Activated CD4-positive, alpha-beta T cell treated with anti-CD3 and anti-CD28 coated beads, Interleukin-2, amount 50 U/mL, for 4 hours (primary cell): ENCODE data around the gene RIPK4.

ENCODE experiments used
- DNase-seq, 2 experiments: peaks; one replicate each; pipeline ENCODE4 v3.0.0-alpha.2; 2020

RIPK4 gene

DNA sequence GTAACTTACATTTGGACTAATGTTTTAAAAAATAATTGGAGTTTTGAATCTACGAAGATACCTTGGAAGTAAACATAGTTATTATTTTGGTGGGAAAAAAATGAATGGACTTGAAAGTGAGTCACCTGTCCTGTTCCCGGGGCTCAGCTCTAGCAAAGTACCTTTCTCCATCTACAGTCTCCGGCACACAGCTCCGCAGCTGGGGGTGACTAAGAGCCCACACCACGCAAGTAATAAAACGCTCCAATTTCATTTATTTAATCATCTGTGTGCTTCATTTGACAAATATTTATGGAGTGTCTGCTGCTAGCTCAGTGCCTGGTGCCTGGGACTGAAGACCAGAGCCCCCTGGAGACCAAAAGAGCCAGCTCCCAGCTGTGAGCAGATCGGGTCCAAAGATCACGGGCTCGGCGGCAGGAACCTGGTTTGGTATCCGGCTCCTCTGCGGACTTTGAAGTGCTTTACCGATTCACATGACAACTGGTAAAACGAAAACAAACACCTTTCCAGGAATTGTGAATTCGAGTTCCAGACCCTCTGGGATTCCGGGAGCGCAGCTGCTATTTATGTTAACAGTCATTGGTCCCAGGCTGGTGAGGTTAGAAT, 1.7 kb upstream of the RIPK4 start:
- DNase-seq, result no peak

DNA sequence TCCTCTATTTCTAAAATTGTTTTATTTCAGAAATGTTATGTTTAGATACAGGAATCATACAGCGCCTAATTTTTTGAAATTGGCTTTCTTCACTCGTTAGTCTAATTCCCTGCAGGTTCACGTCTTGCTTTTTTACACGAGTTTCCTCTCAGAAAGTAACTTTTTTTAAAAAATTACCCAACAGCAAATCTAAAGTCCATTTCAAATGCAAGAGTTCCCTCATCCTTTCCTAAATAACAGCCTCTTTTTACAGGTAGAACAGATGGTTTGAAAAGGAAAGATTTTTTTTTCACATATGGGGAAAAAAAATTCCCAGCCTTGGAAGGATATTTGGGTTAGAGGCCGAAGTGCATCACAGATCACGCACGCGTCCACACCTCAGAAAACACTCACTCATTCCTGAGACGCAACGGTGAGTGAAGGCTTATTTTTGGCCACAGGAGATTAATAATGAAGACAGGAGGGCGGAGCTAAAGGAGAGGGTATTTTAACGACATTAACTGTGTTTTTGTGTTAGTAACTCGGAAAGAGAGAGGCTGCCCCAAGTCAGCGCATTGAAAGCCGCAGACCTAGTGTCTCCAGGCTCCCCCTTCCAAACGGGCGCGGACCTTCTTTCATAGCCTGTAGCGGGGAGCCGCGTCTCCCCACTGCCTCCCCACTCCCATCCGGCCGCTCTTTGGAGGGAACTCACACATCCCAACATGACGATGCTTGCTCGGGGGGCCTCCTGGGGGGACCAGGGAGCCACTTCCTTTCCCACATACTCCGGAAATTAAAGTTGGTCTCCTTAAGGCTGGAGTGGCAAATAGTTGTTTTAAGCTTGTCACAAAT, 969 bp upstream of the RIPK4 start:
- peak in 1 of 2 experiments; percentile 7 for DNase-seq

DNA sequence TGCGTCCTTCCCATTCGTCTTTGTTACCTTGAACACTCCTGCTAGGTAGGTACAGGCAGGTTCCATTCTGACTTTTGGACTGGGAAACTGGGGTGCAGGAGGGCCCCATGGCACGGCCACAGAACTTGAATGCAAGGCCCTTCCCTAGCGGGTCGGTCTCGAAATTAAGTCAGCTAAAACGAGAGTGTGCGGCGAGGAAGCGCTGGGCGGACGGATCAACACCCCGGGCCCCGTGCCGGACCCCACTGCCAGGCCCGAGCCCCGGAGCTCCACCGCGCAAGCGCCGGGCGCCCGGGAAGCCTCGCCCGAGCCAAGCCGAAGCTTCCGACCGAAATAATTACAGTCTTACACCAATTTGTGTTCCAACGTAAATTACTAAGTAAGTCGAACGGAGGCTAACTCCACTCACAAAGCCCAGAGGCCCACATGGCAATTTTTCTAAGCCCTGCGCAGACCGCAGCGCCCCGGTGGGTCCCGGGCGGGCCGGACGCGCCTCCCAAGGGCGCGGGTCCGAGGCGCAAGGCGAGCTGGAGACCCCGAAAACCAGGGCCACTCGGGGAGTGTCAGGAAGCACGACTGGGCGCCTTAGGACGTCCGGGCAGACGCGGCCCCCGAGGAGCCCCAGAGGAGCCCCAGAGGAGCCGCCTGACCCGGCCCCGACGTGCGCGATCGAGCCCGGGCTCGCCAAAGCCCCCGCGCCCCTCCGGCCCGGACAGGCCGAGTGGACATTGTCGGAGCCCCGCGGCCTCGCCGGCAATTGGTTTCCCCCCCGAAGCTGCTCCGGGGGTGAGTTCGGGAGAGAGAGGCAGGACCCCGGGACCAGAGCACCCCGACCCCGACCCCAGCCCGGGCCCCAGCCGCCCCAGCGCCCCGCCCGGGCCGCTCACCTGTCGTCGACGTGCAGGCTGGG, 624 bp downstream of the RIPK4 start:
- DNase-seq, result no peak

DNA sequence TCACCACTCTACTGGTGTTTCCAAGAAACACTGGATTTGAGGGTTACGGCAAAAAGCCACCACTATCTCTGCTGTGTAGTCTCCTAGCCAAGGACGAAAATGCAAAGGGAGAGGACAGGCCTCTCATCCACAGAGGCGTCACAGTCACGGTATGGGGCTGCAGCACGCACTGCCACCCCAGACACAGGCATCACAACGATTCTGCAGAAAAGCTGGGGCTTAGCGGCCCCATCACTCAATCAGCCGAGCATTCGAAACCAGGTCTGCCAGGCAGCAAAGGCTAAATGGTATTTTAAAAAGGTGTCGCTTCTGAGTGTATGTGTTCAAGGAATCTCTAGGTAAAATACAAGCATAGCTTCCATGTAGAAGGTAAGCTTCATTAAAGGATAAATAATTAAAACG, 1.4 kb downstream of the RIPK4 start:
- DNase-seq, result no peak

DNA sequence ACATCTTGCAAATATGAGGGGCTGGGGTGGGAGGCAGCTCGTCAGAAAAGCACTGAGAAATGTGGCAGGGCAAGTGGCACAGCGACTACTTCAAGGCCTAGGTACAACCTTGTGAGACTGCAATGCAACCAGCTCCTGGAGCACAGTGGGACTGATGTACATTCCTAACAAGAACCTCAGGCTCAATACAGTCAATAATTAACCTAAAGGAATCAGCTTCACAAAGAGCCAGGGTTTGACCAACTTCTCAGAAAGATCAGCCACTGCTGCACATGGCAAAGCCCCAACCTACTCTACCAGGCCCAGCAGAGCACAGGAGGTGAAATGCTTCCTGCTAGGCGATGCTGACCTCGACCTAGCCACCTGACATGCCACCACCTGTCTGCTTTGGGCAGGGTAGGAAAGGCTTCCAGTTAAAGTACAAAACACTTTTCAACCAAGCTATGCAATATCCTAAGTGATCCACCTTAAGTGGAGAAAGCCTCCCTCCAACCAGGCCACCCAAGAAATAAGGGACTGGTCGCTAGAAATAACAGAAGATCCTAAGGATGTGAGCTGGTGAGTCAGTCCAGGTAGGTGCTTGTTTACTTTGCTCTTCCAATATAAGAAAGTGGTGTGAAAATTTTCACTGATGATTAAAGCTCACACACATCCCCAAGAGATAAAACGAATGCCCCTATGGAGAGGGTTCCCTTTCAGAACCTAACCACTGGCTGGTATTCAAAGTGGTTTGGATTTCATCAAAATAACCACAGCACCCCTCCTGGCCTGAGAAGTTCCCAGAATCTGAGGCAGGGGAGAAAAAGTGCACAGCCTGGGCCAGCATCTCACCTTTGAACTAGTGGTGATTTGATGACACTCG, 2.1 kb downstream of the RIPK4 start:
- no peak for DNase-seq

DNA sequence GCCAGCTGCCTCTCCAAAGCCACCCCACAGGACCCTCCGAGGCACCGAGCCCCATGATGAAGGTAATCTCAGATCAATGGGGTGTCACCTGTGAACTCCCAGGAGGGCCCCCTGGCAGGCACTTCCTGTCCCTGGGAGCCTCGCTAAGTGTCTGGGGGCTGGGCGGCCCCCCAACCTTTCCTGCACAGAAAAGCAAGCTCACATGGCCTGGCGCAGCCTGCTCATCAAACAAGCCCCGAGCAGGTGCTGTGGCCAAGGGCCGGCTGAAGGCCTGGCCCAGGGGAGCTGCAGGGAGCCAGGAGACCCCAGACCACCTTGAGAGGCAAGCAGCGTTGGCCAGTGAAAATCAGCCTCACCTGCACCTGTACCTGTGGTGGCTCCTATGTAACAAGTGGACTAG, 2.9 kb downstream of the RIPK4 start:
- no peak for DNase-seq

DNA sequence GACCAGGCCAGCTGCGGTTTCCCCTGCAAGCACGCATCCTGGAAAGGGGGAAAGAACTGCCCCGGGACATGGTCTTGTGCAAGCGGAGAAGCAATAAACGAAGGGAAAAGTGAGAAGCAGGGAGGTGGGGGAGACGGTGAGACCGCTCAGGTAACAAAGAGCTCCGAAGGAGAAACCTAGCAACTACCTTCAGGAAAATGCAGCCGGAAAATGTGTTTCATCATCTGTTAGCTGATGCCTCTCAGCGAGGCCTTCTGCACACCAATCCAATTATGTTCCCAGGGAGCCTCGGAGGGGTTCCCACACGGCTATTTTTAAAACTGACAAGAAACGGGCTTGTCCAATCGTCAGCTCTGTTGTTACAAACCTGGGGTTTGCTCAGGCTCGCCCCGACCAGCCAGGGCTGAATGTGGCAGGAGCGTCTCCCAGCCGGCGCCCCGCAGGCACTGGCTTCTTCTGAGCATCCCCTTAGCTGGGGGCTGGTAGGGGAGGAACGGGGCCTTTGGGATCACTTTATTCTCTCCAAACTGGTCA, 3.4 kb downstream of the RIPK4 start:
- DNase-seq, result no peak

DNA sequence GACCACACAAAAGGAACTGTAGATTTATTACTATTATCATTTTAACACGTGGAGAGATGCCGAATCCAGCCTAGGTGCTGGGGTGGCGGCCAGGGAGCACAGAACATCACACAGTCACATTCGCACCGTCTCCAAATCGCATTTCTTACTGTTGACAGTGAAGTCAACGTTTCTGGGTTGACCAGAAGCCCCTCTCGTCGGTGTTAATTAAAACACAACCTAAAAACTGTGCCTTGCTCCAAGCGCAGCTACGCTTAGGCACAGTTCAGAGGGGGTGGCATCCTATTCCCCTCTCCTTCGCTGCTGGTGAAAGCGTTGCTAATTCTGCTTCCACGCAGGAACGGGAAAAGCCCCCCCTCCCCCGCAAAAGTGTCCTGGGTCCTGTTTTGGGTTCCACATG, 4.1 kb downstream of the RIPK4 start:
- DNase-seq, result no peak

DNA sequence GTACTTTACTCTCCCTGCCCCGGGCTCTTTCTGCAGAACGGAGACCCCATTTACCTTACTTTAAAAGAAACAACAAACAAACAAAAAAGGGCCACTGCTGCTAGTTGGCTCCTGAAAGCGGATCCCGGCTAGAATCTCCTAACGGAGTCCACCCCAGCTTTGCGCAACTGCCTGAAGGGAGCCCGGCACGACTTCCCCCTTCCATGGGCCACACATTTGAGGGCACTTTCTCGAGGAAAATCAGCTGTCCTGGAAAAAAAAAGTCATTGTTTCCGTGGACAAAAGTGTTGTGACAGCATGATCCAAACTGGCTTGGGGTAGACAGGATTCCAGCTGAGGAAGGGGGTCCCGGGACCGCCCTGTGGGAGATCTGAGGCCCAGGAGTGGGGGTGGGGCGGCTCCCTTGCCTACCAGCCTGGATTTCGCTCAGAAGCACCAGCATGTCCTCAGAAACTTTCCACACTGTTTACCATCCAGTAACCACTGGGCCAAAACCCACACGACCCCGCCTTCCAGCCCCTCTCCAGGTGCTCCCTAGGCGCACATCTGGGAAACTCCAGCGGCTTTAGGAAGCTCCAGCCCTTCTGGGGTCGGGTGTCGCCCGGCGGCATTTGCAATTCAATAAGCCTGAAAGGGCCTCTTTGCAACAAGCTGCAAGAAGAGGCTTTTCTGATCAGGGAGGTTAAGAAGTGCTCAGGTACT, 4.8 kb downstream of the RIPK4 start:
- no peak for DNase-seq

DNA sequence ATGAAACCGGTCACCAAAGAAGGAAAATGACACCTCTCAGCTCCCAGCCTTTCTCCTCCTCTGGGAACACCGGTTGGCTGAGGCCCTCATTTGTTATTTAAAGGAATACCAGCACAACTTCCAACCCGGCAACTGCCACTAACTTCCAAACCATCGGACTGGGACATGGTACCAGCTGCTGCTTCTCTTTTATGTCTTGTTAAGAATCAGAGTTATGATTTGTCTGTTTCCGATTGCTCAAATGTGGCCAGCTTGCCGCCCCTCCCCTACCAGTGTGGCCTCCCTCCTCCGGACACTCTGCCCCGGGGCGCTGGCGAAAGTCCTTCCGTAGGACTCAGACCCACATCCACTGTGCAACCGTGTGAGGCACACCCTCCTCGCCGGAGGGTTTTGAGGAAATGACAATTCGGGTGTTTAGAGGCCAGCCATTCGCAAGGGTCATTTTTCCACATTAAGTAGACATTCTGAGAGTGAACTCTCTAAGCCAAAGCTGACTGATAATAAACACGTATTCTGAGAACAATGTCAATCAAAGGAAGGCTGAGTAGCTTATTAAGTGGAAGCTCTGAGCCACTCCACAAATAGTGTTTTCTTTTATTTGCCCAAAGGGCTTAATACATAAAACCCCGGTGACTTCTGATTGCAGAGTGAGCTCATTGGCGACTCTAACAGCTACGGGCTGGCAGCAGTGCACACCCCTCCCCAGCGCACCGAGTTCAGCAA, 5.5 kb downstream of the RIPK4 start:
- no peak for DNase-seq

DNA sequence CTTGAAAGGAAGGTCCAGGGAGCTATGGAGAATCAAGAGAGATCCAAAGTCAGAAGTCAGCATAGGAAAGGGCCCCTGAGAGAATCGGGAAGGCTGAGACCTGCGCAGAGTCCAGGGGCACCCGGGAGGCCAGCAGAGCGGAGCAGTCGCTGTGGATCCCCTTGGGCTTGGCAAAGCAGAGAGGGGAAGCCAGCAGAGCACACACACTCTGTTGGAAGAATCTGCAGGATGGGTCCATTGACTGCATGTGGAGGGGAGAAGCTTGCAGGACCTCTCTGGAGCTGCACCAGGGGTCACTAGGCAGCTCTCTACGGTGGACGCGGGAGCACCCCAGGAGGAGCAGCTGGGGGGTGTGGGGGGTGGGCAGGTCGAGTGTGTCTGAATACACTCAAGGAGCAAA, 6.4 kb downstream of the RIPK4 start:
- DNase-seq, result no peak

DNA sequence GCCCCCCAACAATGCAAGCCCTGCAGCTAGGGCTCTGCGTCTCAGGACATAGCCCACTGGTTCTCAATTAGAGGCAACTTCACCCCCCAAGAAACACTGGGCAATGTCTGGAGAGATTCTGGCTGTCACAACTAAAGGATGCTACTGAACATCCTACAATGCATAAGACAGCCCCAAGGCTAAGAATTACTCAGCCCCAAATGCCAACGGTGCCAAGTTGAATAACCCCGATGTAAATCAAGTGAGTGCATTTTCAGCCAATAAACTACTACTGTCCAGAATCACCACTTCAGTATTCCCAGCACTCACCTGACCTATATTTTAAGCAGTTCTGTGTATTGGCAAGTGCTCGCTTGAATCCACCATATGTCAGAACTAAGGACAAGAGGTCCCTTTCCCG, 6.9 kb downstream of the RIPK4 start:
- no peak for DNase-seq

DNA sequence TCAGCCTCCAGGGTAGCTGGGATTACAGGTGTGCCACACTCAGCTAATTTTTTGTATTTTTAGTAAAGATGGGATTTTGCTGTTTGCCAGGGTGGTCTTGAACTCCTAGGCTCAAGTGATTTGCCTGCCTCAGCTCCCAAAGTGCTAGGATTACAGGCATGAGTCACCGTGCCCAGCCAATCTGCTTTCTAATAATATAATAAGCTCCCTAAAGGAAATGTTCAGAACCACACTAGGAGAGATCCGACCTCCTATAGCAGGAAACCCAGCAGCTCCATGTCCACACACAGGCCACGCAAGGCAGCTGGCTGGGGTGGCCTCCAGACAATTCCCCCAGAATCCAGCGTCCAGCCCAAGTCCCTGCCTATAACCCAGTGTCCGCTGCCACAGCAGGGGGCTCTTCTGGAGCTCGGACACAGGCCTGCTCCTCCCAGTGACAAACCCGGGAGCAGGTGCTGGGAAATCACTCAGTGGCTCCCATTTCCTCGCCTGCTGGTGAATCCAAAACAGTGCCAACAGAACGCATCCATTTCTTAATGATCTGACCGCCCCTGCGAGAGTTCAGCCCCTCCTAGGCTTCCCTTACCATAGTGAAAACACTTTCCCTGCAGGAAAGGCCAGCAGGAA, 7.5 kb downstream of the RIPK4 start:
- DNase-seq, result no peak

DNA sequence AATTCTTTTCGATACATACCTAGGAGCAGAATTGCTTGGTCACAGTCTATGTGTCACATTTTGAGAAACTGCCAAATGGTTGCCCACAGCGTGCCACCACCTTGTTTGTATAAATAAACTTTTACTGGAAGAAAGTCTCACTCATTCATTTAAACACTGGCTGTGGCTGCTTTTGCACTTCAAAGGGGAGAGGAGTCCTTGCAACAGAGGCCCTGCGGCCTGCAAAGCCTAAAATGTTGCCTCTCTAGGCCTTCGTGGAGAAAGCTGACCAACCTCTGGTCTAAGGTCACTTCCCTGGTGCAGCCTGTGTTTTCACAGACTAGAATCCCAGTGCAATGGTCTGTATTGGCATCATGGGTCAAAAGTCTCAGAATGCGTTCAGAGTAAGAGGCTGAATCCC, 8.3 kb downstream of the RIPK4 start:
- DNase-seq, result no peak

DNA sequence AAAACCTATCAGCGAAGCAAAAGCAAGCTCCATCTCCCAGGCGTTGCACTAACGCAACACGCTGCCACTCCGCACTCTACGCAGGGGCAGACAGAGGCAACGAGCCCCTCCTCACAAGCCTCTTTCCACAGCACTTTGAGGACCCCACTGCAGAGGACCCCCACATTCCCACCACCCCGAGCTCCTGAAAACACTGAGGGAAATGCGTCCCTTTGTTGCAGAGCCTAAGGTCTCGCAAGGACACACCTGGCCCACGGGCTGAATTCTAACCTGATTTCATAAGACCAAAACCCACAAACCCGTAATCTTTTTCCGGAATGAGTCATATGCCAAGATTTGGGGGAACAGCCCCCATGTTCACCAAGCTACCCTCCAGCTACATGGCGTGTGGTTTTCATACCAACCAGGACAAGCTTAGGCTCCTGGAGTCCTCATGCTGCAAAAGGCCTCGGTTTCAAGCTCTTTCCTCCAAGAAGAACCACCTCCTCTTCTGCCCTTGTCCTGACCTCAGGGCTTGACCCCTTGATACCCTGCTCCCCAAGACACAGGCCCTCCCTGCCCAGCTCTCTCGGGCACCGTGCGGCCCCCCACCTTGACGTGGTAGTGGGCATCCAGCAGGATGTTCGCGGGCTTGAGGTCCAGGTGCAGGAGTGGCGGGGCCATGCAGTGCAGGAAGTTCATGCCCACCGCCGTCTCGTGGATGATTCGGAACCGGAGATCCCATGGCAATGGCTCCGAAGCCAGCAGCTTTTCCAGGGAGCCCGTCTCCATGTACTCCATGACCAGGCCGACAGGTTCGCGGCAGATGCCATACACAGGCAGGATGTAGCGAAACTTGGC, 10.7 kb downstream of the RIPK4 start:
- DNase-seq, result no peak

DNA sequence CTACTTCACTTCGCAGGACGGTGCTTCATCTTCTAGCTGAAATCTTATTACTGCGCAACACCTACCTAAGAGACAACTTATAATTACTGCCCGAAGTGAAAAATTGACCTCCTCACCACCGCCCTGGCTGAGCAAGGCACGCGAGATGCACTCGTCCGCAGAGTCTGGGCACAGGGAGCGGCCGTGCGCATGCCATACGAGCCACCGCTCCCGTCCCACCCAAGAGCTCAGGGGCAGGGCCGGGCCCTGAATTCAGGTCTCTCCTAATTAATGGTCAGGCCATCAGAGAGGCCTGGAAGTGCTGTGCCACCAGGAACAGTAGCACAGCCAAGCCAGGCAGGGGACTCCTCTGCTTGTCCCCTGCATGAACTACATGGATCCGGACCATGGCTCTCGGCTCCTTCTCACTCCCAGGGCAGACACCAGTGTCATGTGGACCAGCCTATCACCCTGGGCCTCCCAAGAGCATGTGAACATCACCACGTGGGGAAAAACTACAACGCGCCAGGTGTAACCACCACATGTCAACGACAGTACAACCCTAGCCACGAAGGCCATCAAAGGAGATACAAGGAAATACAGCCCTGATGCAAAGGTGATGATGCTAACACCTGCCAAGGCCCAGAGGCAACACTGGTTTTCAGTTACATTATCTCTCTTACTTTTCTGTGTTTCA, 11.5 kb downstream of the RIPK4 start:
- DNase-seq, result no peak

DNA sequence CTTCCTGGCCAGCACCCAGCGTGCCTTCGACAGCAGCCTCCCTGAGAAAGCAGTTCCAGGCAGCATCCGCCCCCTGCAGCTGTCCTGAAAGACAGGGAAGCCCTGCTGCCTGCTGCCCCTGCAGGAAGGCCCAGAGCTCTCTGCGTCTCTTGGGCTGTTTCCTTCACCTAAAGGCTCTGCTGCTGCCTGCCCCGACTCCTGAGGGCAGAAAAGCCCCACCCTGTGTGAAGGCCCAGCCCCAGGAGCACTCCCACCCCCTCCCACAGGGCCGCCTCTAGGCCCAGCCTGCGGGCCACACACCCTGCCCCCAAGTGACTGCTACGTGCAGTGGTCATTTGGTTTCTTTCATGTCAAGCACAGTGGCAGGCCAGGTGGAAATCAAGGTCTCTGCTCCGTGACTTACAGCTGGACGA, 12.4 kb downstream of the RIPK4 start:
- DNase-seq, result no peak

DNA sequence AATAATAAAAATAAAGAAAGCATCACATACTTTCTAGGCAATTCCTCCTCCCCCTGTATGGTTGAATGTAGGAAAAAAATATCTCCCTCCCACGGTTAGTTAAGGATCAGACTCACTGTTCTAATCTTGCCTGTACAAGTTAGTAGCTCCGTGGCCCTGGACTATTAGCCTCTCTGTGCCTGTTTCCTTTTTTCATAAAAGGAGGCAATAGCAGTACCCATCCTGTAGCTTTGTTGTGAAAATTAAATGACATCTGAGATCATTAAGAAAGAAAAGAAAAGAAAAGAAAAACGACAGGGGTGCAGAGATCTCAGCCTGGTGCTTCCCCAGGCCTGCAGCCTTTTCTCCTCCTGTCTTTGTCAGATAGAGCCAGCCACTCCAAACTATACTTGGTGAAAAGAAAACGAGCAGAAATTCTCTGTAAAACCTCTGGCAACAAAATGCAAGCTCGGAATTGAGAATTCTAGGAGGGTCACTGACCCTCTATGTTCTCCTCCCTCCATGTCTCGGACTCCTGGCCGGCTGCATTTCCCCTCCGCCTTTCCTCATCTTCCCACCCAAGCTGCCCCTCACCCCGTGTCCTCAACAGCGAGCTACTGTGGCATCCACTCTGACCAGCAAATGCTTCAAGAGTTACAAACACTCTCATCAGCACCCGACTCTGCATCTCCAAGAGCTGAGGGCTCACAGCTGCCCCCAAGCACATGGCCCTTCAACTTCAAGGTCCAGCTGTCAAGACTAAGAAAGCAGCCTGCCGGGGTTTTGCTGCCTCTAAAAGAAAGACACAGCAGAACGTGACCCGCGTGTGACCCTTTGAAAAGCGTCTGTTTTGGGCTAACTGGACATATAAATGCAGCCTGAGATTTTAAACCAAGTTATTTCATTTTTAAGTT, 13.6 kb downstream of the RIPK4 start:
- no peak for DNase-seq
